SK-N-MC (cell line): ENCODE results near the gene CAPN1.

Experiments
- DNase-seq: peaks from one replicate; pipeline ENCODE4 v3.0.0-alpha.2; 2011; ENCODE audit warnings: low read depth, low spot score
- H3K27ac ChIP-seq: fragments of 200-600 bp; sonication (generic); 2 replicates; pipeline ENCODE4 v1.5.1; 2016; ENCODE audit warnings: mixed run types
- H3K36me3 ChIP-seq: fragments of 200-600 bp; sonication (generic); 2 replicates; pipeline ENCODE4 v1.6.1; 2017; ENCODE audit warnings: antibody characterized with exemption, low read length, mixed read lengths; ENCODE audit not compliant: insufficient read depth
- H3K4me3 ChIP-seq: fragments of 200-600 bp; sonication (generic); 2 replicates; pipeline ENCODE4 v1.5.1; 2016
- H3K9ac ChIP-seq: fragments of 200-600 bp; sonication (generic); 2 replicates; pipeline ENCODE4 v1.8.0; 2017; ENCODE audit warnings: mixed run types, mixed read lengths; ENCODE audit not compliant: insufficient read length
- H3K9me3 ChIP-seq: fragments of 200-600 bp; sonication (generic); 2 replicates; pipeline ENCODE4 v1.6.1; 2017; ENCODE audit warnings: low read depth, mild to moderate bottlenecking, antibody characterized with exemption, low read length, moderate library complexity, mixed read lengths
- EZH2 ChIP-seq: fragments of 200-600 bp; sonication (generic); IDR thresholded peaks from one replicate; pipeline ENCODE4 v1.6.1; 2017; ENCODE audit warnings: antibody characterized with exemption
- FOXP2 ChIP-seq: optimal IDR thresholded peaks from 2 replicates; pipeline ENCODE3; 2011; ENCODE audit warnings: mild to moderate bottlenecking, moderate library complexity; ENCODE audit not compliant: insufficient read depth; ENCODE audit errors: extremely low read length, control extremely low read depth
- POLR2AphosphoS5 ChIP-seq: IDR thresholded peaks from 2 replicates; pipeline ENCODE4 v1.6.1; 2012; ENCODE audit warnings: mild to moderate bottlenecking, low read depth, low read length, borderline replicate concordance

Gene CAPN1

GRCh38 chr11:65210361-65210731 is 28.6 kb downstream of the CAPN1 start:
- DNase-seq, result no peak
- Histone ChIP-seq H3K9me3 (no peaks in the 10 kb centered on the region), H3K4me3 (no peak overlapping the region), H3K36me3 (no peaks in the 10 kb centered on the region; the same call in 1 of the 2 replicates), H3K9ac (no peak overlapping the region), H3K27ac (no peak overlapping the region)
- TF ChIP-seq EZH2, result no peak
- no peak for TF ChIP-seq FOXP2
- TF ChIP-seq POLR2AphosphoS5, result no peak

DNA sequence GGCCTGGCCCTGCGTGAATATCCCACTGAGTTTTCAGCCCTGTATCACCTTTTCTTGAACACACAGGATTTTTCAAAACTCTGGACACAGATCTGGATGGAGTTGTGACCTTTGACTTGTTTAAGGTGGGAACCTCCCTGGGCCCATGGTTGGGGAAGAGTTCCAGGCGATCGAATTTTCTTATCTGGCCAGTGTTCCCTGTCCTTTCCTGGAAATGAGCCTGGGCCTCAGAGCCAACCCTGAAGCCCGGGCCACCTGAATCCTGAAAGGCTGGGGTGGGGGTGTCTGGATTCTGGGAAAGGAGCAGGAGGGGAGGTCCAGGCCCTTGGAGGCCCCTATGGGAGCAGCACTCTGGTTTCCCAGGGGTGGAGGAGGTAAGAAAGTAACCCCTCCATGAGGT is 29.0 kb downstream of the CAPN1 start:
- Histone ChIP-seq H3K4me3 (no peak overlapping the region), H3K27ac (no peak overlapping the region), H3K9me3 (no peaks in the 10 kb centered on the region), H3K36me3 (no peaks in the 10 kb centered on the region; the same call in 1 of the 2 replicates), H3K9ac (no peak overlapping the region)
- DNase-seq, result no peak
- TF ChIP-seq EZH2, result no peak
- no peak for TF ChIP-seq POLR2AphosphoS5
- TF ChIP-seq FOXP2, result no peak

GRCh38 chr11:65211293-65212105 is 29.8 kb downstream of the CAPN1 start:
- Histone ChIP-seq H3K9ac (no peak overlapping the region), H3K9me3 (no peaks in the 10 kb centered on the region), H3K36me3 (no peaks in the 10 kb centered on the region; the same call in 1 of the 2 replicates), H3K4me3 (no peak overlapping the region), H3K27ac (no peak overlapping the region)
- TF ChIP-seq FOXP2 (no peak), EZH2 (no peak), POLR2AphosphoS5 (no peak)
- no peak for DNase-seq

DNA sequence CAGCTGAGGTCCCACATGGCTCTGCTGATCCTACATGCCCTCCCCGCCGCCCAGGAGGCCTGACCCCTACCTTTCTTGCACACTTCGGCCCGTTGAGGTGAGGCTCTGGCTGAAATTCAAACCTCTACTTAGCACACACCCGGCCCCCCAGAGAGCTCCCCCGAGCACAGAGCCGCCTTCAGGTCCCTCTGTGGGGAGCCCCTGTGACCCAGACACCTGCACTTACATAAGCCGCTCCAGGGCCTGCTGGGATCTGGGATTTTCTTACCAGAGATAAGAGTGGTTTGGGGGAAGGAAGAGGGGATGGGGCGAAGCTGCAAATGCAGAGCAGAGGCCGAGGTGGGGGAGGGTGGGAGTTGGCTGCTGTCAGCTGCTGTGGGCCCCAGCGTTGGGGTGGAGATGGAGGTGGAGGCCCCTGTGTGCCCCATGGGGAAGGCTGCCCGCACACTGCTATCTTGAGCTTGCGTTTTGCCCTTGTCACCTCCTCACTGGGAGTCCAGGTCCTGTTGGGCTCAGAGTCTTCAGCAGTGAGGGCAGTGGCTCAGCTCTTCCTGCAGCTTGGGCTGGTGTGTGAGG is 30.6 kb downstream of the CAPN1 start:
- Histone ChIP-seq H3K4me3 (no peak overlapping the region), H3K9ac (no peak overlapping the region), H3K36me3 (no peaks in the 10 kb centered on the region; the same call in 1 of the 2 replicates), H3K9me3 (no peaks in the 10 kb centered on the region), H3K27ac (no peak overlapping the region)
- no peak for TF ChIP-seq POLR2AphosphoS5
- TF ChIP-seq FOXP2, result no peak
- no peak for TF ChIP-seq EZH2
- no peak for DNase-seq

DNA sequence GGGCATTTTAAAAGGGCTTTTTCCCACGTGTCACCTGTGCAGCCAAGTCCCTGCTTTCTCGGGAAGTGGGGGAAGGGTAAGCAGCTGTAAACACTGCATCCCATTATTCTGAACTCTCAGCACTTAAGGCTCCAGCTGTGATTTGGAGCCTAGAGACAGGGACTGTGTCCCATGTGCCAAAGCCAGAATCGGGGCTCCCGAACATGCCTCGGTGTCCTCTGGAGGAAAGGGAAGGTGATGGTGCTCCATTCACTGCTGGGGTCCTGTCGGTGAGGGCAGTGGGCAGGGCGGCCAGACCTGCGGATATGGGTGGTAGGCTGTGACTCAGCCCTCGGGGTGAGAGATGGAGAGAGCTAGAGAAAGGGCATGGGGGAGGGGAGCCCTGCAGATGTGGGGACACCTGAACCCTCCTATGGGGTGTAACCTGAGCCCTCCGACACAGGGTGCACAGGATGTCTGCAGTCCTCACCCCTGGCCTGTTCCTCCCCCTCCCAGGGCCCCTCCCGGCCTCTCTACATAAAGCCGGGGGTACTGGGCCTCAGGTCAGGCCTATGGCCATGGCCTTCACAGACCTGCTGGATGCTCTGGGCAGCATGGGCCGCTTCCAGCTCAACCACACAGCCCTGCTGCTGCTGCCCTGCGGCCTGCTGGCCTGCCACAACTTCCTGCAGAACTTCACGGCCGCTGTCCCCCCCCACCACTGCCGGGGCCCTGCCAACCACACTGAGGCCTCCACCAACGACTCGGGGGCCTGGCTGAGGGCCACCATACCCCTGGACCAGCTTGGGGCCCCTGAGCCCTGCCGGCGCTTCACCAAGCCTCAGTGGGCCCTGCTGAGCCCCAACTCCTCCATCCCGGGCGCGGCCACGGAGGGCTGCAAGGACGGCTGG is 31.8 kb downstream of the CAPN1 start:
- Histone ChIP-seq H3K36me3 (no peaks in the 10 kb centered on the region; the same call in 1 of the 2 replicates), H3K9me3 (no peaks in the 10 kb centered on the region), H3K9ac (no peak overlapping the region), H3K27ac (no peak overlapping the region), H3K4me3 (no peak overlapping the region)
- TF ChIP-seq POLR2AphosphoS5 (no peak), FOXP2 (no peak), EZH2 (no peak)
- DNase-seq, result no peak

DNA sequence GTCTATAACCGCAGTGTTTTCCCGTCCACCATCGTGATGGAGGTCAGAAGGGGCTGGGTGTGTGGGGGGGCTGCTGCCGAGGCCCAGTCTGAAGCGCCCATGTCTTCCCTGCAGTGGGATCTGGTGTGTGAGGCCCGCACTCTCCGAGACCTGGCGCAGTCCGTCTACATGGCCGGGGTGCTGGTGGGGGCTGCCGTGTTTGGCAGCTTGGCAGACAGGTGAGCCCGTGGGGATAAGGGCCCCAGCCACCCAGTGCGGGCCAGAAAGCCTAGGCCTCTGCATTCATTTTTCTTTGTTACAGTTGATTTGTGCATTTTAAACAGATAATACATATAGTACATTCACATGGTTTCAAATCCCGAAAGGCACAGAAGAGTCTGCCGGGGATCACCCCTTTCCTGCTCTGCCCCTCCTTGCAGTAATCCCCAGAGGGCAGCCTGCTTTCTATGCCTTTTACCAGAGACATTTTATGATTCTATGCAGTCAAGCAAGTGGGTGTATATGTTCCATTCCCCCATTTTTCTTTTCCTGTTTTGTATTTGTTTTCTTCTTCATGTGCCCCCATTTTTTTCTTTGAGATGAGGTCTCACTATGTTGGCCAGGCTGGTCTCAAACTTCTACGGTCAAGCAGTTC is 32.6 kb downstream of the CAPN1 start:
- no peaks in the 10 kb centered on the region for H3K9me3 ChIP-seq
- no peak for DNase-seq
- H3K4me3 ChIP-seq, result no peak overlapping the region
- TF ChIP-seq FOXP2, result no peak
- no peak for TF ChIP-seq EZH2
- TF ChIP-seq POLR2AphosphoS5, result no peak
- no peaks in the 10 kb centered on the region; the same call in 1 of the 2 replicates for H3K36me3 ChIP-seq
- H3K9ac ChIP-seq, result no peak overlapping the region
- no peak overlapping the region for H3K27ac ChIP-seq

- Histone ChIP-seq H3K4me3 (no peak overlapping the region), H3K36me3 (no peaks in the 10 kb centered on the region; the same call in 1 of the 2 replicates), H3K27ac (no peak overlapping the region), H3K9ac (no peak overlapping the region), H3K9me3 (no peaks in the 10 kb centered on the region)
- TF ChIP-seq POLR2AphosphoS5 (no peak), FOXP2 (no peak), EZH2 (no peak)
- DNase-seq, result no peak
Observed at GRCh38 chr11:65215441-65216076, 33.8 kb downstream of the CAPN1 start.

DNA sequence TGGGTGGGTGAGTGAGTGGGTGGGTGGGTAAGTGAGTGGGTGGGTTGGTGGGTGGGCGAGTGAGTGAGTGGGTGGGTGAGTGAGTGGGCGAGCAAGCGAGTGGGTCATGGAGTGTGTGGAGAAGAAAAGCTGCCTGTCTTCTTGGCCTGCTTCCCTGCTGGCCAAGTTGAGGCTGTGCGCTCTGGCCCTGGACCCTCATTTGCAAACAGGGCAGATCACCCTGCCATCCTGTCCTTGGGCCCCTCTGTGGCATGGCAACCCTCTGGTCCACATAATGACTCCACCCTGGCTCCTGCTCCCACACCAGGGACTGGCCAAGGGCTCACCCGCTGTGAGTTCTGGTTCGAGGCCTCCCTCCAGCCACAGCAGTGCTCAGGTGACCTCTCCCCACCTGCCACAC is 35.1 kb downstream of the CAPN1 start:
- TF ChIP-seq EZH2 (no peak), FOXP2 (no peak), POLR2AphosphoS5 (no peak)
- Histone ChIP-seq H3K27ac (no peak overlapping the region), H3K9me3 (no peaks in the 10 kb centered on the region), H3K9ac (no peak overlapping the region), H3K36me3 (no peaks in the 10 kb centered on the region), H3K4me3 (no peak overlapping the region)
- DNase-seq, result no peak
